T-helper 22 cell (primary cell): ENCODE results near the gene TMEM108.

Experiments used
- DNase-seq: peaks from one replicate; pipeline ENCODE4 v3.0.0-alpha.2; 2020; ENCODE audit warnings: low read depth

TMEM108 gene

GRCh38 chr3:133388696-133389395 is 350.7 kb downstream of the TMEM108 start:
- no peak for DNase-seq

GRCh38 chr3:133390715-133391114 is 352.5 kb downstream of the TMEM108 start:
- DNase-seq: no peak

GRCh38 chr3:133393204-133393603 is 355.0 kb downstream of the TMEM108 start:
- no peak for DNase-seq

- no peak for DNase-seq
These were observed 355.7 kb downstream of the TMEM108 start for GRCh38 chr3:133393691-133394474.

DNA sequence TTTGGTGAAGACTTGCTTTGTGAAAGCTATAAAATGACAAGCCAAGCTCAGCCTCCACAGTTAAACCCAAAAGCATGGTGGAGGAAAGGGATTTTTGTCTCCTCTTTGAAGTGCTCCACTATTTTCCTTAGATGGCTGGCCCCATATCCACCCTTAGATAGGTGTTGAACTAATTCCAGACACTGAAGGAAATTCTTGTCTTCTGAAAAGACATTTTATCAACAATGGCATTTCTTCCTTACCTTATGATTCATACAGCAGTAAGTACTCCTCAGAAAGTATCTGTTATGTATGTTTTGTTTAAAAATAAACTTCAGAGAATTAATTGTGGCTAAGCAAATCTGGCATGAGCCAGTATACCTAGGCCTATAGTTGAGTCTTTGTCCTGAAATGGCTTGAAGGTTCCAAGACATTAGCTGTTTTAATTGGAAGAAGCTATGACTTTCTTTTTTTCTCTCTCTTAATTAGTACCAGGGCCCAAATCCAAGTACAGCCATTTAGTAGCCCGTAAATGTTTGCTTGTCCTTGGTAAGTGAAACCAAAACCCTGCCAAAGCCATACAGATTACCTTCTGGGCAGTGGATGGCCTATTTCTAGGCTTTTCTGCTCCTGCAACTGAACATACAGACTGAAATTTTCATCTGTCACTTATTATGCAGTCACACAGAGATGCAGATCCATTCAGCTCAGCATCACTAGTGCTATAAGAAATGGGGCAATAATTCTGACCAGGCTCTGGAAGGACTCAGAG is 356.5 kb downstream of the TMEM108 start:
- DNase-seq: no peak

DNA sequence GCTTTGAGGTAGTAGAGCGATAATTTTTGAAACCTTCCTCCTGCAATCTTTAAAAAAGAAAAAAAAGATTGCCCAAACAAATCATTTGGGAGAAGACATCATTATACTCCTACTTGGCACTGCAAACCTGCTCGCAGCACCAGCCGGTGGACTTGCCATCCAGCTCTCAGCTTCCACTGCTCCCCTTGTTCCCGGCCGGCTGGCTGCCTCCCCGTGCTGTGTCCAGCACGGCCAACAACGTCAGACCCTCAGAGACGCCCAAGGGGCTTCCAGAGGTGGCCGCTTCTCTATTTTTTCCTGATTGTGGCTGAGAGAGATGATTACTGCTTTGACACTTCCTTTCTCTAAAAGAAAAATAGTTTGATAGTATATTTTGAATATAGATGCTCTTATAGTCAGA is 358.7 kb downstream of the TMEM108 start:
- DNase-seq: no peak

GRCh38 chr3:133400006-133400515 is 361.9 kb downstream of the TMEM108 start, which contains the start of gene BFSP2:
Gene BFSP2, plus strand, starts transcription at chr3:133400056. Its CDS starts 28 bp downstream, at chr3:133400084.
- no peak for DNase-seq

DNA sequence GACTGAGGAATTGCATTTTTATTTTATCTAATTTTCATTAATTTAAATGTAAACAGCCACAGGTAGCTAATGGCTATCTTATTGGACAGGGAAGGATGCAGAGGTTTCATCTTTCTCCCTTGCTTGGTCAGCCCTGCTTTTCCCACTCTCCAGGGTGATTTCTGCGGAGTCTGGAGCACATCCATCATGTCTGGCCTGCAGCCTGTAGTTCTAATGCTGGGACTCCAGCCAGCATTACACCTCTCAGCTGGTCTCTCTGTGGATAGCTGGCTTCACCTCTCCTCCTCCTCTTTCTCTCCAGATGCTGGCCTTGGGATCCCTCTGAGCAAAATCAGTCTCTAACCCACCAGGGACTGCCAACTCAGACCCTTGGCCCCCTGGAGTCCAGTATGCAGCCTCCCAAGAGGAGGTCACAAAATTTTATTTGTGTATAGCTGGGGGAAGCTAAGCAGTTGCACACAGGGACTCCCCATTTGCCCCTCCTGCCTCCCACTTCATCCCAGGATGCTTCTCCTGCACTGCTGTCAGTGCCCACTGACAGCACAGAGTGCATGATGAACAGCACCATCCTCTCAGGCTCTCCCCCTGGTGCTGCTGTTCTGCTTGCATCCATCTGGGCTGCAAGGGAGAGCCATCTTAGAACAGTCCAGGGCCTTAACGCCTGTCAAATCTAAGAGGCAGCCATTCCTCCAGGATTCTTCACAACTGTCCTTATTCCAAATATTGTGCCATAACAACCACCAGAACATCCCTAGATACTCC is 363.4 kb downstream of the TMEM108 start:
- no peak for DNase-seq

DNA sequence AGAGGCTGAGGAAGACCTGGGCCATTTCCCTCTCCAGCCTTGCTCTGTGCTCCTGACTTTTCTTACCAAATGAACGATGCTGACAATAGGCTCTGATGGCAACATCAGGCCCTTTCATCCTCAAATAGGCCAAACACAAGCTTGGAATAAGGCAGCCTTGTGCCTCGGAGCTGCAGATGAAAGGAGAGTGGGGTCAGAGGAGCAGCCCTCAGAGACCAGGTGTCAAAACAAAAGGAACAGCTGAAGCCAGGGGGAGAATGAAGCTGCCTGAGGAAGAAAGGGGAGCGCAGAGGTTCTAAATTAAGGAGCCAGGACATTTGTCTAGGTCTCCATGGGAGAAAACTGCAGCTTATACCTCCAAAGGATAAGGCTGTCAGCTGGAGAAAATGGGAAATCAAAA is 366.7 kb downstream of the TMEM108 start:
- DNase-seq: no peak

DNA sequence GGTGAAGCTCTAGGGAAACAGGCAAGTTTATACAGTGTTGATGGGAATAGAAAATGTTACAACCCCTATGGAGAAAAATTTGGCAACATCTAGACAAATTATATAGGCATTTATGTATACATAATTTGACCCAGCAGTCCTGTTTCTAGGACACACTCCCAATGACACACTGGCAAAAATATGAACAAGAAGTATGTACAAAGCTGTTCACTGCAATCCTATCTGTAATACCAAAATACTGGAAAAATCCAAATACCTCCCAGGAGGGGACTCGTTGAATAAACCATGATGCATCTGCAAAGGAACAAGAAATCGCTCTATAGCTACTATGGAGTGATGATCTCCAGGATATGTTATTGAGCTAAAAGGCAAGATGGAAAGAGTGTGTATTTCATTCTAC is 370.2 kb downstream of the TMEM108 start:
- DNase-seq: no peak

DNA sequence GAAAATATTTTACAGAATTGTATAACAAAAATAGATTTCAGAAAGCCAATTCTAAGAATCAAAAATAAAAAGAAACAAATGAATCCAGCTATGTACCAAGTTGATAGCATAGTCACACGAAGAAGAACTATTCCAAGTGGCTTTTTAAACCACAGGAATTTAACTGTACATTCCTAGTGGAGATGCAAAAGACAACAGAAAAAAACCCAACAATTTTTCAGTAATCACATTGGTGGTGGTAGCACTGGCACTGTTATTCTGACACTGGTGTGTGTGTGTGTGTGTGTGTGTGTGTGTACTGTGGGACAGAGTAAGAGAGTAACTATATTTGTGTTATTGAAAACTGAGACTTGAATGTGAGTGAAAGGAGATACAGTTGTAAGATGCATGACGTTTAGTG is 370.8 kb downstream of the TMEM108 start:
- DNase-seq: no peak

DNA sequence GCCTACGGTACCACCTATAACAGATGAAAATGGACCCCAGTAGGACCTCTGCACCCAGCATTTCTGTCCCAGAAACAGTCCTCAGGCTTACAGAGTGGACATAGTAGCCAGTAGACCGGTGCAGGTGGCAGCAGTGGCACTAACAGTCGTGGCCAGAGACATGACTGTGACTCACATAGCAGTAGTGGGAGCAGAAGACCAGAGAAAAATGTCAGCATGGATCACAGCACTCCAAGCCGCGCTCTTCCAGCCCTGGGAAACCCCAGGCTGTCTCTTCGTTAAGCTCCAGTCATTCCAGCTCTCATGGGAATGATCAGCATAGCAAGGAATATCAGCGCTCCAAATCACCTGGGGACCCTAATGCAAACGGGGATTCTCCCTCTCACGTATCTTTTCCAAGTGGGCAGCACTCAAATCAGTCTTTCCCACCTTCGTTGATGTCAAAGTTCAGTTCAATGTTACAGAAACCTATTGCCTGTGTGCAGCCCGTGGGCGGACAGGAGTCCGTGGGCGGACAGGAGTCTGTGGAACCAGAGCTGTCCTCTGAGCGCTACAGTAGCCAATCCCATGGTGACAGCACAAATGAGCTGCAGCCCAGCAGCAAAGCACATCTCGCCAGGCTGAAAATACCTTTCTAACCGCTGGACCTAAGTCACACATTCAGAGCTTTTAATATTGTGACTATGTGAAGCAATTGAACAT is 372.2 kb downstream of the TMEM108 start:
- DNase-seq: no peak

DNA sequence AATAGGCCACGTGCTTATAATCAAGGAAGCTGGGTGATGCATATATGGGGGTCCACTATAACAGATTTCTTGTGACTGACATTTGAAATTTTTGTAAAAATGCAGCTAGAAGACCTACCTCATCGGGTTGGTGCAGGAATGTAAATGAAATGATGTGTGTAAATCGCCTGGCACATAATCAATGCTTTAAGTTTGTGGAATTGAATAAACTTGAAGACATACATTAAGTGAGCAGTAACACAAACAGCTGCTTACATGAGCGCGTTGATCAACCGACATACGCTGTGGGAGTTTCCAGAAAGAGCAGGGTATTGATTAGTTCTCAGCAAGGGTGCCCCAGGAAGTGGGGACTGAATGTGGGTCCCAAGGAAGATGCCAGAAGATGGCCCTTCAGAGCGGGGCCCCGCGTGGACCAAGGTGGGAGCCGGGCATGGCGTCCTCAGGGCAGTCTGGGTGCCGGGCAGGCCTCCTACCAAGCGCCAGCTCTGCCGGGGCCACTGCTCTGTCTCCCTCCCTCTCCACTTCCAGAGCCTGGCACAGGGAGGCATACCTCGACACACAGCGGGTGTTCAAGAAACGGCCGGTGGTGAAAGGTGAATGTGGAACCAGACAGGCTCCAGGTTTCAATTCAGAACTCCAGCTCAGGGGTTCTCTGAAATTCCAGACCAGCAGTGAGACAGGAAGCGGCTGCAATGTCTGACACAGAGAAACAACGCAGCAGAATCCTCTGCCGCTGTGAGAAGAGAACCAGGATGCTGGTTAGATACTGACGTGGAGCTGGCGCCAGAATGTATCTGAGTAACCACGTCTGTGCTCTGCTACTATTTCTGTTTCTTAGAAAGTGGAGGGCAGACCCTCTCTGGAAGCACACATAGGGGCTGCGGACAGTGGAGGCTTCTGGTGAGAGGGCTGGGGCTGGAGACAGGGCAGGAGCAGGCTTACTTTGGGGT is 374.3 kb downstream of the TMEM108 start:
- no peak for DNase-seq

GRCh38 chr3:133413161-133414020 is 375.2 kb downstream of the TMEM108 start:
- no peak for DNase-seq

GRCh38 chr3:133414021-133414392 is 375.8 kb downstream of the TMEM108 start:
- DNase-seq: no peak

GRCh38 chr3:133418361-133418760 is 380.2 kb downstream of the TMEM108 start:
- no peak for DNase-seq

GRCh38 chr3:133419151-133419909 is 381.1 kb downstream of the TMEM108 start:
- no peak for DNase-seq
